NOMO-1 treated with DMSO at 0.1 percent for 48 hours (cell line): ENCODE data around the gene ENKD1.

Experiments
- DNase-seq: peaks from one replicate; lab custom pipeline; 2025; ENCODE audit not compliant: unreplicated experiment; lab: John Stamatoyannopoulos, UW

Gene ENKD1

GRCh38 chr16:67651847-67652246, 14.7 kb downstream of the ENKD1 start:
- no peak for DNase-seq

DNA sequence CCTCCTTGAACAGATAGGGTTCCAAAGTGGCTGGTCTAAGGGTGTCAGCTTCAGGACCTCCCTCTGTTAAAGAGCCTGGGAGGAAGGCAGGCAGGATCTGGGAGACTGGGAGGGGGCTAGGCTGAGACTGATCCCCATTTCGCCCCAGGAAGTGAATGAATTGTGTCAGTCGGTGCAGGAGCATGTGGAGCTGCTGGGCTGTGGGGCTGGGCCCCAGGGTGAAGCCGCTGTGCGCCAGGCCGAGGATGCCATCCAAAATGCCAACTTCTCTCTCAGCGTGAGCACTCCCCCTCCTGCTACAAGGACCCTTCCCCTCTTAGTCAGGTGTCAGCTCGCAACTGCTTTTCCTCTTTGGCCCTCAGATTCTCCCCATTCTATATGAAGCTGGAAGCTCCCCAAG, 15.5 kb downstream of the ENKD1 start:
- DNase-seq: no peak

- no peak for DNase-seq
Measured at GRCh38 chr16:67650023-67650422, 16.5 kb downstream of the ENKD1 start.

DNA sequence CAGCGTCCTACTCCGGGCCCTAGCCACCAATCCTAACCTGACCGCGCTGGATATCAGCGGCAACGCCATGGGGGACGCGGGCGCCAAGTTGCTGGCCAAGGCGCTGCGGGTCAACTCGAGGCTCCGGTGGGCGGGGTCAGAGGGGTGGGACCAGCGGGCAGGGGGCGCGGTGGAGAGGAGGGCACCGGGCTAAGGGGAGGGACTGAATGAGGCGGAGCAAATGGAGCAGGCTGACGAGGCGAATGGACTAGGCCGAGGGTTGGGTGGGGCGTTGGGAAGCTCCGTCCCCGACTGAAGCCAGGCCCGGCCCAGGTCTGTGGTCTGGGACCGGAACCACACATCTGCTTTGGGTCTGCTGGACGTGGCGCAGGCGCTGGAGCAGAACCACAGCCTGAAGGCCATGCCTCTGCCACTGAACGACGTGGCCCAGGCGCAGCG, 17.0 kb downstream of the ENKD1 start:
- no peak for DNase-seq

DNA sequence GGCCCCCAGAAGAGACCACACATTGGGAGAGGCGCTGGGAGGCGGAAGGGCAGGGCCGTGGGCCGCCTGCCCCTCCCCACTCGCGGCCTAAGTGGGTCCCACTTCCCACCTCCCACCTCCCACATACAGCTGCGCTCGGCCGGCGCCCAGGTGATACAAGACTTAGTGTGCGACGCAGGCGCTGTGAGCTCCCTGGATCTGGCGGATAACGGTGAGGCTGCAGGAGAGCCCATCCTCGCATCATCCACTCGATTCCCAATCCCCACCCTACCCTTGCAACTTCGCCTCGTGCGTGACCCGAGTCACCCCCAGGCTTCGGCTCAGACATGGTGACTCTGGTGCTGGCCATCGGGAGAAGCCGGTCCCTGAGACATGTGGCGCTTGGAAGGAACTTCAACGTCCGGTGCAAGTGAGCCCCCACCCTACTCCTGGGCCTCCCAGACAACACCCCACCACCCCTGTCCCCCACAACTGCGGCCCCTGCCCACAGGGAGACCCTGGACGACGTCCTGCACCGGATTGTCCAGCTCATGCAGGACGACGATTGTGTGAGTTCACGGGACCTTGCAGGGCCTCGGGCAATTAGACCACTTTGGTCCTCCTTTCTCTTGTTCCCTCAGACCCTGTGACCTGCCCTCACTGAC, 17.7 kb downstream of the ENKD1 start:
- DNase-seq: no peak

DNA sequence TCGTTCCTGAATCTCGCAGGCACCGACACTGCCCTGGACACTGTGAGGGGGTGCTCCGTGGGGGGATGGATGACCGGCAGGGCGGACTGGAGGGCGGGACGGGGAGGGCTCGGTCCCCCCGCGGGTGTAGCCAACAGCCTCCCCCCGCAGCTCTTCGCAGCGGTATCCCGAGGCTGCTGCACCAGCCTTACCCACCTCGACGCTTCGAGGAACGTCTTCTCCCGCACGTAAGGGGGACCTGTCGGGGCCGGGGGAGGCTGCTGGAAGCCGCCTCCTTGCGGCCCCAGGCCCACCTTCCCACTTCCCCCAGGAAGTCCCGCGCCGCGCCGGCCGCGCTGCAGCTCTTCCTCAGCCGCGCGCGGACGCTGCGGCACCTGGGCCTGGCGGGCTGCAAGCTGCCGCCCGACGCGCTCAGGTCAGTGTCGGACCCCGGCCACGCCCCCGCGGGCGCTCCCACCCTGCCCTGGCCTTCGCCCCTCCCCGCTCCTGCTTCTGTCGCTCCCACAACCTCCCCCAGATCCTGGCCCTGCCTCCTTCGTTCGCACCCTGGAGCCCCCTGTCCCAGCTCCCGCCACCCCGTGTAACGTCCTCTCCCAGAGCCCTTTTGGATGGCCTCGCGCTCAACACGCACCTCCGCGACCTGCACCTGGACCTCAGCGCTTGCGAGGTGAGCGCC, 18.3 kb downstream of the ENKD1 start:
- DNase-seq: no peak

GRCh38 chr16:67647681-67648080, 18.9 kb downstream of the ENKD1 start:
- no peak for DNase-seq

DNA sequence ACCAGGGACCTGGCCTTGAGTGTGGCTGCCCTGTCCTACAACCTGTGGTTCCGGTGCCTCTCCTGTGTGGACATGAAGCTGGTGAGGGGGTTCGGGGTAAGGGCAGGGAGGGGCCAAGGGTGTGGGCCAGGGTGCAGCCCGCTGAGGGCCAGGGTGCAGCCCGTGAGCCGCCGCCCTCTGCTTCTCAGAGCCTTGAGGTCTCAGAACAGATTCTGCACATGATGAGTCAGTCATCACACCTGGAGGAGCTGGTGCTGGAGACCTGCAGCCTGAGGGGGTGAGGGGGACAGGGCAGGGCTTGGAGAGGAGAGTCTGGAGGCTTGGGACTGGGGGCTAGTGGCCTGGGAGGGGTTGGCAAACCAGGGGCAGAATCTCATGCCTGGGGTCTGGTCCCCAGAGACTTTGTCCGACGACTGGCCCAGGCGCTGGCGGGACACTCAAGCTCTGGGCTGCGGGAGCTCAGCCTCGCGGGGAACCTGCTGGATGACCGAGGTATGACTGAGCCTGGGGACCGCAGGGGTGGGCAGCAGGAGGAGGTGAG, 19.4 kb downstream of the ENKD1 start:
- no peak for DNase-seq

- DNase-seq: no peak
Measured at GRCh38 chr16:67645397-67646121, 21.0 kb downstream of the ENKD1 start.

DNA sequence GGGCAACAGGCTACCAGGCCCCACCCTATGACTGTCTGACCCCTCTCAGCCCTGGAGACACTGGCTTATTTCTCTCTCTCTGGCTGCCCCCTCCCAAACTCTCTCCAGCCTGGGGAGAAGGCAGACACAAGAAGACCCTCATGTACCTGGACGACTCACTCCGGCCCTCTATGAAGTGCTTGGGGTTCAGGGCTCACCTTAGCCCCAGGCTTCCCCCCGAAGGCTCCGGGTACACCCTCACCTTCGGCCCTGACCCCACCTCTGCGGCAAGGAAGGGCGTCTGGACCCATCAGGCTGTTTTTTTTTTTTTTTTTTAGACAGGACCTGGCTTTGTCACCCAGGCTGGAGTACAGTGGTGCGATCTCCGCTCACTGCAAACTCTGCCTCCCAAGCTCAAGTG, 22.5 kb downstream of the ENKD1 start:
- DNase-seq: no peak

DNA sequence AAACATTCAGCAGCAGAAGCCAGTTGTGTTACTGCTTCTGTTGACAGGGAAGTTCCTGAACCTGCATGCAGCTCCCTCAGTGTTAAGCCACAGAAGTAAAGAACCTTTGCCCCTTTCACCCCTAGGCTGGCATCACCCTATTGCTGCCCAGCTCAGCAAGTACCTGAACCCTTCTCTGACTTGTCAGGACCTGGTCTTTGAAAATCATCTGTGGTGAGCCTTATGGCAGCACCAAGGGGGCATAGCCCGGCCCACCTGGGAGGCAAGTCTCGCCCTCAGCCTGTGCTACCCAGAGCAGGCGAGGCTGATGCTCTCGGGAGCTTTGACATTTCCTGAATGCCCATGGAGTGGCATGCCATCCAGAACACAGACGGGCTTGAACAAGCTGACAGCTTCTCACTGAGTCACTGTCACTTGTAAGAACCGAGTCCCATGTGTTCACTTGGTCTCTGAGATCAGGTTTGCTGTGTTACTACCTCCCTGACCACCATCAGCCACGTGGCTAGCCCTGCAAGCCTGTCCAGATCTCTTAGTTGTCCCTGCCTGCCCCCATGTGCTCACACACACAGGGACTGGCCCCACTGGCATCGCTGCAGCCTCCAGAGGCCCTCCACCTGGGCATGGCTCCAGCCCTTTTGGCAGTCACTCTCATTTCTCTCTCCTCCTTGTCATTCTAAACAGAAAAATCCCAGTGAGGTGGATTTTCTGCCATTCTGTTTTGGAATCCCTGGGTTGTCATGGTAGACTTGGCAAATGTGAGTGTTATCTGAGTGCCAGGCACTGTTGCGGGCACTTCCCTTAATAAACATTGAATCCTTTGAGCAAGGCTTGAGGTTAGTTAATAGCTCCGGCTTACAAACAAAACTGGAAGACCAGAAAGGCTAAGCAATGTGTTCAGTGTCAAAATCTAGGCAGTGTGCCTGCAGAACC, 24.5 kb downstream of the ENKD1 start:
- no peak for DNase-seq

GRCh38 chr16:67637625-67638024, 28.9 kb downstream of the ENKD1 start:
- DNase-seq: no peak

DNA sequence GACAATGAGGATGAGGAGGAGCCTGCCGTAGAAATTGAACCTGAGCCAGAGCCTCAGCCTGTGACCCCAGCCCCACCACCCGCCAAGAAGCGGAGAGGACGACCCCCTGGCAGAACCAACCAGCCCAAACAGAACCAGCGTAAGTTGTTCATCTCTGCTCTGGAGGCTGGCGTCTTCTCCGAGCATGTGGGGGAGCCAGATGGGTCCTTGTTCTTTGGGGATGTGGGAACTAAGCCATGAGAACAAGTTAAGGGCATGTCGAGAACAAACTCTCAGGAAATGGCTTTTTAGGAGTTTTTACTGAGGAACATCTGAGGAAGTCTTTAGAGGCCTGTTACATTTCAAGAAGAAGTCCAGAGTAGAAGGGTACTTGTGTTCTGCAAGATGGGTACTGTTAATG, 29.8 kb downstream of the ENKD1 start:
- DNase-seq: no peak

DNA sequence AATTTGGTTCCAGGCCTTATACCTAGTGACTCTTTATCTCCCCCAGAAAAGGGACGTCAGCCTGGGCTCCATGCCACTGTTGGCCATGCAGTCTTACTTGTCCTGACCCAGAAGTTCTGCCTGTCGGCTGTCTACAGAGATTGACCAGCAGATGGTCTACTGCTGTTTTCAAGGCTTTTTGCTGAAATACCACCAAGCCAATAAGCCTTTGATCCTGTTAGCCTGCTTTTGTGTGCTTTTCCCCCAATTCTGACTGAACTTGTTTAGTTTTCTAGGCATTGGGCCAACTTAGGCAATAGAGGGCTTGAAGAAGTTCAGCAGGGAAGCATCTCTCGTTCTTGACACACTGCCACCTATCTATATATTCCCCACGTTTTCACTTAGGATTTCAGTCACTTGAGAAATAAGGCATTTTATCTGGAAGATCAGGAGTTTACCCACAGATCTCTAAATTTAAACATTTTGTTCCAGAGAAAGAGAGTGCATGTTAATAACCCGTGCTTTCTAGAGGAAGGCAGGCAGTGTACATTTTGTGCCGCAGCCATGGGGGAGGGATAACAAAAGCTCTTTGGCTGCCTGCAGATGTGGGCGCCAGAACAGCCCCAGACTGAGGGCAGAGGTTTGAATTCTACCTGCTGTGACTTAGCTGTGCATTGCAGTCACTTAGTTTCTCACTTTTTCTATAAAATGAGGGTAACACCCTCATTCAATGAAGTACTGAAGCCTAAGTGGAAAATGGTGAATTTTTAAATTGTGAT, 34.0 kb downstream of the ENKD1 start:
- no peak for DNase-seq

DNA sequence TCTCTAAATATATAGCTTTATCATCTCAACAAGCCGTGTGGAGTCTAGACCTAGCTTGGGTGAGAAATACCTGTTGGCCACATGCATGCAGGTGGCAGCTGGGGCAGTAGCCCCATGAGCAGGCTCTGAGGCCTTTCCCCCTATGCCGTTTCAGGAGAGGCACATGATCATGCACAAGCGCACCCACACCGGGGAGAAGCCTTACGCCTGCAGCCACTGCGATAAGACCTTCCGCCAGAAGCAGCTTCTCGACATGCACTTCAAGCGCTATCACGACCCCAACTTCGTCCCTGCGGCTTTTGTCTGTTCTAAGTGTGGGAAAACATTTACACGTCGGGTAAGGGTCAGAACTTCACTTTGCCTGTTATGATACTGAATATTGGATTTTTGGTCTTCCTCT, 38.3 kb downstream of the ENKD1 start:
- no peak for DNase-seq

GRCh38 chr16:67613808-67614207, 52.7 kb downstream of the ENKD1 start:
- DNase-seq: no peak
